Choroid plexus epithelial cell (primary cell): ENCODE results near the gene SMYD5.
"Not testable (repeated sequence)": the region's sequence is repeated elsewhere in the genome, so short reads cannot be mapped to it uniquely, and the experiment has no call there.

Source experiments
- DNase-seq: peaks from one replicate; pipeline ENCODE4 v3.0.0-alpha.2; 2010; ENCODE audit warnings: low read depth
- H3K4me3 ChIP-seq: 2 replicates; pipeline ENCODE4 v1.5.1; 2011; ENCODE audit warnings: low read depth, mild to moderate bottlenecking, control low read depth, low read length, moderate library complexity
- CTCF ChIP-seq: conservative IDR thresholded peaks from 2 replicates; pipeline ENCODE4 v1.5.1; 2011; ENCODE audit warnings: low read depth, mild to moderate bottlenecking, control low read depth, inconsistent platforms, low read length, moderate library complexity

Gene SMYD5

GRCh38 chr2:73260338-73260984 lies 46.4 kb downstream of the SMYD5 start:
- TF ChIP-seq CTCF, result peak; percentile 69
- no peak overlapping the region for H3K4me3 ChIP-seq
- peak; percentile 69 for DNase-seq

GRCh38 chr2:73262108-73262651 lies 48.1 kb downstream of the SMYD5 start:
- no peak for TF ChIP-seq CTCF
- DNase-seq, result no peak
- H3K4me3 ChIP-seq, result no peak overlapping the region

- DNase-seq, H3K4me3 ChIP-seq: not testable (repeated sequence)
These were observed 48.8 kb downstream of the SMYD5 start for GRCh38 chr2:73262691-73263429.

GRCh38 chr2:73263540-73264331 lies 49.7 kb downstream of the SMYD5 start:
- no peak for TF ChIP-seq CTCF
- no peak for DNase-seq
- H3K4me3 ChIP-seq, result no peak overlapping the region

GRCh38 chr2:73264332-73264606 lies 50.2 kb downstream of the SMYD5 start:
- TF ChIP-seq CTCF, result no peak
- no peak for DNase-seq
- H3K4me3 ChIP-seq, result no peak overlapping the region

- no peak for DNase-seq
- no peak for TF ChIP-seq CTCF
- H3K4me3 ChIP-seq, result no peak overlapping the region
These were observed 50.7 kb downstream of the SMYD5 start for GRCh38 chr2:73264783-73265182.

GRCh38 chr2:73265298-73266060 lies 51.4 kb downstream of the SMYD5 start:
- no peak for TF ChIP-seq CTCF
- no peak for DNase-seq
- H3K4me3 ChIP-seq, result no peak overlapping the region
